ENCODE data around the gene SERP2. TPM values are rescaled to one million over a fixed set of nuclear protein-coding genes. Genes with fewer than 3 reads are reported as not detected.

The SERP2 gene
- total RNA-seq, 1 experiment from 2014 or later, result 1.8 TPM

DNA sequence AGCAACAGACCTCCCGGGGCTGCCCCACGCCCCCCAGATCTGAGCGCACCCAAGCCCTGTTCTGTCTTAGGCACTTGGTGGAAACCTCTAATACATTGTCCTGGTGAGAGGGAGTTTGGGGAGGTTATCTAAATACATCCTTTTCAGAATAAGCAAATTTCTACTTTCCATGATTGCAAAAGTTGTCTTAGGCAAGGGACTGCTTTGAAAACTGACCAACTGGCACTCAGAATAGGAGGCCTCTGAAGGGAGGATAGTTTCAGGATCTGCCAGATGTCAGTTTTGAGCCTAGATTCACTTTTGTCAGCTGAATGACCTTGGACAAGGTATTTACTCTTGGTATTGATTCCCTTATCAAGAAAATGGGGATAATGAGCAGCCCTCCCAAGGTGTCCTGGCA lies 11.8 kb downstream of the SERP2 start:
- no peaks in the 10 kb centered on the region for H3K79me2 ChIP-seq (ENCODE audit: insufficient read depth, low read length)
- H3K4ac ChIP-seq (ENCODE audit: low read depth, low read length), result no peak overlapping the region
- Mint-ChIP-seq H3K36me3 (ENCODE audit: insufficient read depth in 1 of 3, low read depth in 3 of 3) (no peaks in the 10 kb centered on the region), H3K9me3 (no peaks in the 10 kb centered on the region), H3K27ac (no peak overlapping the region), H3K4me3 (no peak overlapping the region), H3K27me3 (ENCODE audit: low read depth) (no peaks in the 10 kb centered on the region), H3K4me1 (peaks cover 15 to 30% of the 10 kb centered on the region in 2 experiments)
- H4K5ac ChIP-seq (ENCODE audit: insufficient read length, low read depth, low read length), result no peak overlapping the region
- H3K4me1 ChIP-seq (ENCODE audit: insufficient read depth, low read length), result no peaks in the 10 kb centered on the region; the same call in 1 of the 2 replicates
- no peaks in the 10 kb centered on the region for H3K23me2 ChIP-seq (ENCODE audit: insufficient read length, low read depth, low read length, poor library complexity, severe bottlenecking)
- no peak overlapping the region for H4K91ac ChIP-seq (ENCODE audit: insufficient read length, low read depth, low read length)
- no peaks in the 10 kb centered on the region for H3K9me3 ChIP-seq (ENCODE audit: control insufficient read depth, low read depth, low read length)
- no peak overlapping the region for H3K56ac ChIP-seq (ENCODE audit: insufficient read length, low read depth, low read length)
- WGBS (ENCODE audit: extremely low coverage, insufficient read length, low lambda C conversion rate), result no CpG with 5 or more reads among the region's 3 CpGs
- no peak overlapping the region for H2AK5ac ChIP-seq (ENCODE audit: insufficient read length, low read length)
- no peaks in the 10 kb centered on the region for H4K20me1 ChIP-seq (ENCODE audit: control insufficient read depth, insufficient read depth, insufficient read length)
- no peaks in the 10 kb centered on the region for H3K27me3 ChIP-seq (ENCODE audit: insufficient read depth, low read length)
- no peak overlapping the region for H2BK20ac ChIP-seq (ENCODE audit: low read depth, low read length, poor library complexity, severe bottlenecking)
- no peak overlapping the region for H3K27ac ChIP-seq (ENCODE audit: insufficient read length, low read depth, low read length)
- H2BK5ac ChIP-seq (ENCODE audit: insufficient read length, low read length), result no peak overlapping the region
- H2BK15ac ChIP-seq (ENCODE audit: low read depth, low read length), result no peak overlapping the region
- TF ChIP-seq, protein P1, sequence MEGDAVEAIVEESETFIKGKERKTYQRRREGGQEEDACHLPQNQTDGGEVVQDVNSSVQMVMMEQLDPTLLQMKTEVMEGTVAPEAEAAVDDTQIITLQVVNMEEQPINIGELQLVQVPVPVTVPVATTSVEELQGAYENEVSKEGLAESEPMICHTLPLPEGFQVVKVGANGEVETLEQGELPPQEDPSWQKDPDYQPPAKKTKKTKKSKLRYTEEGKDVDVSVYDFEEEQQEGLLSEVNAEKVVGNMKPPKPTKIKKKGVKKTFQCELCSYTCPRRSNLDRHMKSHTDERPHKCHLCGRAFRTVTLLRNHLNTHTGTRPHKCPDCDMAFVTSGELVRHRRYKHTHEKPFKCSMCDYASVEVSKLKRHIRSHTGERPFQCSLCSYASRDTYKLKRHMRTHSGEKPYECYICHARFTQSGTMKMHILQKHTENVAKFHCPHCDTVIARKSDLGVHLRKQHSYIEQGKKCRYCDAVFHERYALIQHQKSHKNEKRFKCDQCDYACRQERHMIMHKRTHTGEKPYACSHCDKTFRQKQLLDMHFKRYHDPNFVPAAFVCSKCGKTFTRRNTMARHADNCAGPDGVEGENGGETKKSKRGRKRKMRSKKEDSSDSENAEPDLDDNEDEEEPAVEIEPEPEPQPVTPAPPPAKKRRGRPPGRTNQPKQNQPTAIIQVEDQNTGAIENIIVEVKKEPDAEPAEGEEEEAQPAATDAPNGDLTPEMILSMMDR (conservative IDR thresholded peaks at IDR 0.05), result no peak
- no peak for DNase-seq
- no peak overlapping the region for H3K9ac ChIP-seq (ENCODE audit: extremely low read depth, insufficient read length, low read length)
- H4K8ac ChIP-seq (replicated peaks; ENCODE audit: insufficient read length, low read depth, low read length), result no peak overlapping the region
- H3K79me1 ChIP-seq (ENCODE audit: insufficient read depth, low read depth, low read length, poor library complexity, severe bottlenecking), result no peaks in the 10 kb centered on the region
- H2BK12ac ChIP-seq (ENCODE audit: insufficient read length, low read depth, low read length), result no peak overlapping the region
- no peak overlapping the region for H3T11ph ChIP-seq (ENCODE audit: low read length)
- H3K14ac ChIP-seq (ENCODE audit: insufficient read depth, low read length), result no peak overlapping the region
- H2BK120ac ChIP-seq (ENCODE audit: low read depth, low read length, poor library complexity, severe bottlenecking), result no peak overlapping the region
- H3K4me2 ChIP-seq (ENCODE audit: insufficient read depth, insufficient read length, low read length), result no peak overlapping the region
- H2AFZ ChIP-seq (ENCODE audit: low read length), result no peak overlapping the region
- no peak overlapping the region for H3K18ac ChIP-seq (ENCODE audit: insufficient read length, low read depth, low read length)
- H3K23ac ChIP-seq (ENCODE audit: insufficient read length, low read depth, low read length), result no peak overlapping the region
